K562 (cell line): ENCODE data around the gene MRPL38. TPM values are rescaled to one million over a fixed set of nuclear protein-coding genes. Genes with fewer than 3 reads are reported as not detected.

Experiments used
- ATAC-seq: fragments of 200-7000 bp; cut with Tn5 transposase; 3 replicates; pipeline ENCODE4 v1.9.1; 2020; ENCODE audit warnings: moderate library complexity
- BruUV-seq: library from RNA; stranded (reverse); fragments of 400-500 nt; replicated peaks from 2 replicates; lab custom pipeline; 2021; lab: Mats Ljungman, UMichigan
- CTCF ChIA-PET: fragments of 300-600 bp; formaldehyde crosslinking; extraction: SDS; loops from one replicate; lab custom pipeline; 2021; ENCODE audit warnings: low intra/inter-chr PET ratio; lab: Yijun Ruan, JAX
- POLR2A ChIA-PET: fragments of 300-600, 350-650 bp; sonication (Branson Sonifier 250); formaldehyde crosslinking; extraction: SDS; loops from one replicate; lab custom pipeline; 2021; ENCODE audit warnings: antibody characterized with exemption, inconsistent platforms; lab: Yijun Ruan, JAX
- DNase-seq, 4 experiments: peaks; one replicate each; pipeline versions ENCODE4 v3.0.0 to v3.0.0-alpha.2; 2011 to 2018; ENCODE audit warnings: low spot score in 3 of 4, mixed read lengths in 3 of 4; ENCODE audit errors: extremely low read depth in 1 of 4
- FAIRE-seq: peaks from 2 replicates; lab custom pipeline; 2011; peaks lifted over from hg19 to GRCh38; lab: Jason Lieb, UNC
- H2AFZ ChIP-seq: 2 replicates; pipeline ENCODE4 v1.6.0; 2011; ENCODE audit warnings: low read depth, low read length, control low read depth, inconsistent platforms
- H3K27ac ChIP-seq: fragments of 200-600 bp; 3 replicates; pipeline ENCODE4 v1.8.0; 2011; ENCODE audit warnings: low read depth, mild to moderate bottlenecking, control low read depth, inconsistent platforms, low read length, moderate library complexity, mixed read lengths; ENCODE audit errors: extremely low read depth
- H3K27me3 ChIP-seq, 2 experiments: fragments of 300-600 bp in 1 of 2; 2 replicates in 1 of 2; 3 replicates in 1 of 2; pipeline versions ENCODE4 v1.6.0 to v1.8.0; 2011; ENCODE audit warnings: inconsistent platforms in 2 of 2, low read length in 2 of 2, mild to moderate bottlenecking in 1 of 2, mixed read lengths in 1 of 2, moderate library complexity in 1 of 2; ENCODE audit not compliant: control insufficient read depth in 2 of 2, insufficient read depth in 2 of 2
- H3K36me3 ChIP-seq: fragments of 300-600 bp; 3 replicates; pipeline ENCODE4 v1.8.0; 2011; ENCODE audit warnings: mild to moderate bottlenecking, low read length, inconsistent platforms; ENCODE audit not compliant: control insufficient read depth, insufficient read depth
- H3K4me1 ChIP-seq, 2 experiments: fragments of 200-600 bp in 1 of 2; replicated peaks in 1 of 2; 2 replicates in 1 of 2; 3 replicates in 1 of 2; pipeline versions ENCODE4 v1.5.1 to v1.8.0; 2011; ENCODE audit warnings: inconsistent platforms in 2 of 2, low read length in 2 of 2, mild to moderate bottlenecking in 1 of 2, mixed read lengths in 1 of 2, moderate library complexity in 1 of 2; ENCODE audit not compliant: control insufficient read depth in 2 of 2, insufficient read depth in 2 of 2
- H3K4me2 ChIP-seq: 2 replicates; pipeline ENCODE4 v1.6.1; 2011; ENCODE audit warnings: low read length, control low read depth, inconsistent platforms, mixed read lengths; ENCODE audit not compliant: insufficient read depth
- H3K4me3 ChIP-seq: fragments of 200-600 bp; sonication (generic), shearing (Covaris generic); 2 replicates; pipeline ENCODE4 v1.5.1; 2016; ENCODE audit warnings: control low read depth, inconsistent platforms
- H3K79me2 ChIP-seq: fragments of 200-600 bp; 3 replicates; pipeline ENCODE4 v1.8.0; 2011; ENCODE audit warnings: low read length, inconsistent platforms; ENCODE audit not compliant: control insufficient read depth, insufficient read depth
- H3K9ac ChIP-seq, 2 experiments: 2 replicates each; pipeline versions ENCODE4 v1.6.0 to v1.6.1; 2011; ENCODE audit warnings: low read depth in 2 of 2, low read length in 2 of 2, control low read depth in 1 of 2, inconsistent platforms in 1 of 2, mild to moderate bottlenecking in 1 of 2, mixed read lengths in 1 of 2; ENCODE audit not compliant: insufficient read depth in 1 of 2
- H3K9me1 ChIP-seq: one replicate; pipeline ENCODE4 v1.6.0; 2011; ENCODE audit warnings: inconsistent platforms, mild to moderate bottlenecking, low read length, moderate library complexity; ENCODE audit not compliant: control insufficient read depth, insufficient read depth
- H3K9me3 ChIP-seq: replicated peaks from 2 replicates; pipeline ENCODE4 v1.5.1; 2011; ENCODE audit warnings: low read depth, low read length, inconsistent platforms; ENCODE audit not compliant: control insufficient read depth, insufficient read depth
- H4K20me1 ChIP-seq: replicated peaks from 2 replicates; pipeline ENCODE4 v1.6.1; 2011; ENCODE audit warnings: low read length, inconsistent platforms, mixed read lengths; ENCODE audit not compliant: control insufficient read depth, insufficient read depth
- CEBPB ChIP-seq: fragments of 450-650 bp; IDR thresholded peaks from 2 replicates; pipeline ENCODE4 v1.6.1; 2016; ENCODE audit warnings: missing genetic modification characterization, missing compliant biosample characterization
- KDM1A ChIP-seq, 2 experiments: fragments of 450-650 bp; IDR thresholded peaks; 2 replicates each; pipeline ENCODE4 v1.6.1; 2016; ENCODE audit warnings: mild to moderate bottlenecking in 2 of 2
- NR4A1 ChIP-seq, 2 experiments: fragments of 250-450 bp in 1 of 2; fragments of 450-650 bp in 1 of 2; sonication (Bioruptor Pico) in 1 of 2; IDR thresholded peaks; 2 replicates each; pipeline versions ENCODE4 v1.4.0 to v1.6.1; 2016 to 2020; ENCODE audit warnings: mild to moderate bottlenecking in 2 of 2, missing compliant biosample characterization in 1 of 2, missing genetic modification characterization in 1 of 2, moderate library complexity in 1 of 2
- POLR2AphosphoS5 ChIP-seq: IDR thresholded peaks from 2 replicates; pipeline ENCODE4 v1.6.1; 2011; ENCODE audit warnings: mild to moderate bottlenecking, low read depth, low read length, moderate library complexity; ENCODE audit not compliant: control insufficient read depth, insufficient read depth
- RNF2 ChIP-seq: sonication (generic); IDR thresholded peaks from 2 replicates; pipeline ENCODE4 v1.6.1; 2016
- SRSF7 ChIP-seq: fragments of 200-400 bp; formaldehyde crosslinking; optimal IDR thresholded peaks from 2 replicates; pipeline ENCODE3; 2017; ENCODE audit warnings: mild to moderate bottlenecking, low read depth, low read length
- TCFL5 ChIP-seq: fragments of 250-450 bp; sonication (Bioruptor Pico); conservative IDR thresholded peaks from 2 replicates; pipeline ENCODE4 v1.6.1; 2021; ENCODE audit warnings: mild to moderate bottlenecking, moderate library complexity, matching md5 sums
- TEAD2 ChIP-seq: fragments of 450-650 bp; IDR thresholded peaks from 2 replicates; pipeline ENCODE4 v1.6.1; 2016; ENCODE audit warnings: missing genetic modification characterization, control low read depth, missing compliant biosample characterization
- THRAP3 ChIP-seq: fragments of 450-650 bp; IDR thresholded peaks from 2 replicates; pipeline ENCODE4 v1.6.1; 2016; ENCODE audit warnings: mild to moderate bottlenecking, inconsistent platforms, borderline replicate concordance
- WGBS: fragments of 100-300 bp; shearing (Covaris generic); methylation state at CpG from one replicate; pipeline ENCODE4 v1.1.6; 2016; ENCODE audit warnings: low coverage, mixed read lengths; ENCODE audit not compliant: insufficient coverage; ENCODE audit errors: missing lambda C conversion rate; 5-methylcytosine and 5-hydroxymethylcytosine counted together
- in situ Hi-C: fragments of 300-500 bp; cut with MboI; formaldehyde crosslinking; loops from 4 replicates; pipeline ENCODE4 v1.15.0; 2018; ENCODE audit warnings: inconsistent platforms, mixed read lengths
- intact Hi-C: fragments of 100-400 bp; cut with micrococcal nuclease; formaldehyde crosslinking; loops from 2 replicates; pipeline ENCODE4 v1.14.2; 2022
- polyA plus RNA-seq, 8 experiments: library from polyadenylated mRNA; depleted of rRNA in 4 of 8; stranded (reverse) in 5 of 8; unstranded in 3 of 8; fragments of >200 nt; fragmentation: Nextera tagmentation in 2 of 8; fragmentation: Illumina TruSeq in 1 of 8; extraction: Ambion mirVana in 2 of 8; extraction: Trizol in 1 of 8; gene quantifications; 2 replicates each; pipeline versions ENCODE4 v1.2.1 to v1.2.3, GENCODE V29; 2011 to 2014; ENCODE audit warnings: inconsistent platforms in 1 of 8, missing spikeins in 1 of 8
- total RNA-seq, 7 experiments: library from RNA; depleted of rRNA in 6 of 7; stranded (reverse); fragments of >200 nt in 6 of 7; fragmentation: Illumina TruSeq in 2 of 7; extraction: Trizol in 2 of 7; gene quantifications; 2 replicates each; pipeline versions ENCODE4 v1.2.1 to v1.2.3, GENCODE V29; 2011 to 2021; ENCODE audit warnings: low replicate concordance in 1 of 7
- TF ChIP-seq, protein P1 (sequence below): sonication (generic); formaldehyde crosslinking; IDR thresholded peaks from 2 replicates; pipeline ENCODE4 v1.8.0; 2022; ENCODE audit warnings: missing genetic modification reagents, mild to moderate bottlenecking, moderate library complexity, borderline replicate concordance
- TF ChIP-seq, protein P2 (sequence below): fragments of 450-650 bp; conservative IDR thresholded peaks from 2 replicates; pipeline ENCODE4 v1.6.1; 2016; ENCODE audit warnings: missing genetic modification characterization, low read depth, mild to moderate bottlenecking, missing compliant biosample characterization, moderate library complexity
- TF ChIP-seq, protein P3 (sequence below): fragments of 450-650 bp; IDR thresholded peaks from 2 replicates; pipeline ENCODE4 v1.6.1; 2016; ENCODE audit warnings: mild to moderate bottlenecking
- TF ChIP-seq, protein P4 (sequence below): IDR thresholded peaks from 2 replicates; pipeline ENCODE4 v1.6.1; 2014; ENCODE audit warnings: antibody characterized with exemption
- TF ChIP-seq, protein P5 (sequence below): fragments of 250-450 bp; sonication (Bioruptor Pico); IDR thresholded peaks from 2 replicates; pipeline ENCODE4 v1.5.0; 2021
- TF ChIP-seq, protein P6 (sequence below): fragments of 250-450 bp; sonication (Bioruptor Pico); IDR thresholded peaks from 2 replicates; pipeline ENCODE4 v1.5.0; 2021

Gene MRPL38
- total and polyA plus RNA-seq, 9 of the 15 experiments (the other 6 are each of a cell fraction or from before 2014, with no cell fraction given): 4.5 to 154 (median 48.5) TPM

DNA sequence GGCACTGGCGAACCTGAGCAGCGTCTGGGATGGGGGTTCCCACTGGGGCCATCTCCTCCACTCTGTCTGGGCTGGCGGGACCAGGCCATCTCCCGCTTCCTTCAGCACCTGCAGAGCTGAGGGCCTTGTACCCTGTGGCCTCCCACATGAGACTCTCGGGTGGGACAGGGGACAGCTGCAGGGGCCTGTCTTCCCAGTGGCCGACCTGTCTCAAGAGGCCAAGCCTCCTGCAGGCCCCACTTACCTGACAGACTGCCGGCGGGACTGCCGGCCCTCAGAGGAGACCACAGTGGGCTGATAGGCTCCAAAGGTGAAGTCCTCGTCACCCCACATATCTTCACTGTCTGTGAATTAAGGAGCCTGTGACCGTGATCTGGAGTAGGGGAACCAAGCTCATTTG lies 20.4 kb upstream of the MRPL38 start:
- no peaks in the 10 kb centered on the region for H3K79me2 ChIP-seq
- CTCF ChIA-PET: no interaction called here
- no peaks in the 10 kb centered on the region for H3K9me3 ChIP-seq
- no peak overlapping the region for H2AFZ ChIP-seq
- POLR2A ChIA-PET: interaction anchor here (0.6 to 0.8 kb wide), 3 partner anchors 8 to 386 kb away, joined by 3 to 6 read pairs (median 3); no protein-coding TSS in a partner anchor
- H3K9ac ChIP-seq: peak overlapping the region in 1 of 2 experiments; percentile 57; a peak in 1 of 4 replicates
- in situ Hi-C loops: no loop called here
- H3K36me3 ChIP-seq: peaks cover 5% of the 10 kb centered on the region; the same call in 1 of the 3 replicates
- H3K27me3 ChIP-seq: no peaks in the 10 kb centered on the region
- WGBS: 66% methylated on average over 11 of the region's 11 CpGs
- ATAC-seq (no peak), FAIRE-seq (no peak), DNase-seq (no peak)
- H3K4me2 ChIP-seq: no peak overlapping the region
- H3K9me1 ChIP-seq: peaks cover 5% of the 10 kb centered on the region
- H4K20me1 ChIP-seq: no peaks in the 10 kb centered on the region
- H3K4me3 ChIP-seq: no peak overlapping the region
- intact Hi-C loops: no loop called here
- H3K27ac ChIP-seq: no peak overlapping the region
- peaks cover 0 to 18% of the 10 kb centered on the region in 2 experiments; a peak in 2 of 5 replicates for H3K4me1 ChIP-seq
- BruUV-seq: no TSS peak
- TF ChIP-seq CEBPB (tag) (no peak), THRAP3 (no peak), TCFL5 (CRISPR knock-in tag) (no peak), POLR2AphosphoS5 (no peak), NR4A1 (CRISPR knock-in tag; IDR thresholded peaks at IDR 0.05) (no peak), NR4A1 (tag; IDR thresholded peaks at IDR 0.05) (no peak), RNF2 (no peak), SRSF7 (no peak), KDM1A (IDR thresholded peaks at IDR 0.05) (no peak), TEAD2 (no peak)
- TF ChIP-seq, protein P1, sequence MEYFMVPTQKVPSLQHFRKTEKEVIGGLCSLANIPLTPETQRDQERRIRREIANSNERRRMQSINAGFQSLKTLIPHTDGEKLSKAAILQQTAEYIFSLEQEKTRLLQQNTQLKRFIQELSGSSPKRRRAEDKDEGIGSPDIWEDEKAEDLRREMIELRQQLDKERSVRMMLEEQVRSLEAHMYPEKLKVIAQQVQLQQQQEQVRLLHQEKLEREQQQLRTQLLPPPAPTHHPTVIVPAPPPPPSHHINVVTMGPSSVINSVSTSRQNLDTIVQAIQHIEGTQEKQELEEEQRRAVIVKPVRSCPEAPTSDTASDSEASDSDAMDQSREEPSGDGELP (CRISPR knock-in tag): no peak
- TF ChIP-seq, protein P2, sequence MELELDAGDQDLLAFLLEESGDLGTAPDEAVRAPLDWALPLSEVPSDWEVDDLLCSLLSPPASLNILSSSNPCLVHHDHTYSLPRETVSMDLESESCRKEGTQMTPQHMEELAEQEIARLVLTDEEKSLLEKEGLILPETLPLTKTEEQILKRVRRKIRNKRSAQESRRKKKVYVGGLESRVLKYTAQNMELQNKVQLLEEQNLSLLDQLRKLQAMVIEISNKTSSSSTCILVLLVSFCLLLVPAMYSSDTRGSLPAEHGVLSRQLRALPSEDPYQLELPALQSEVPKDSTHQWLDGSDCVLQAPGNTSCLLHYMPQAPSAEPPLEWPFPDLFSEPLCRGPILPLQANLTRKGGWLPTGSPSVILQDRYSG: no peak
- TF ChIP-seq, protein P3, sequence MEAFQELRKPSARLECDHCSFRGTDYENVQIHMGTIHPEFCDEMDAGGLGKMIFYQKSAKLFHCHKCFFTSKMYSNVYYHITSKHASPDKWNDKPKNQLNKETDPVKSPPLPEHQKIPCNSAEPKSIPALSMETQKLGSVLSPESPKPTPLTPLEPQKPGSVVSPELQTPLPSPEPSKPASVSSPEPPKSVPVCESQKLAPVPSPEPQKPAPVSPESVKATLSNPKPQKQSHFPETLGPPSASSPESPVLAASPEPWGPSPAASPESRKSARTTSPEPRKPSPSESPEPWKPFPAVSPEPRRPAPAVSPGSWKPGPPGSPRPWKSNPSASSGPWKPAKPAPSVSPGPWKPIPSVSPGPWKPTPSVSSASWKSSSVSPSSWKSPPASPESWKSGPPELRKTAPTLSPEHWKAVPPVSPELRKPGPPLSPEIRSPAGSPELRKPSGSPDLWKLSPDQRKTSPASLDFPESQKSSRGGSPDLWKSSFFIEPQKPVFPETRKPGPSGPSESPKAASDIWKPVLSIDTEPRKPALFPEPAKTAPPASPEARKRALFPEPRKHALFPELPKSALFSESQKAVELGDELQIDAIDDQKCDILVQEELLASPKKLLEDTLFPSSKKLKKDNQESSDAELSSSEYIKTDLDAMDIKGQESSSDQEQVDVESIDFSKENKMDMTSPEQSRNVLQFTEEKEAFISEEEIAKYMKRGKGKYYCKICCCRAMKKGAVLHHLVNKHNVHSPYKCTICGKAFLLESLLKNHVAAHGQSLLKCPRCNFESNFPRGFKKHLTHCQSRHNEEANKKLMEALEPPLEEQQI: no peak
- TF ChIP-seq, protein P4, sequence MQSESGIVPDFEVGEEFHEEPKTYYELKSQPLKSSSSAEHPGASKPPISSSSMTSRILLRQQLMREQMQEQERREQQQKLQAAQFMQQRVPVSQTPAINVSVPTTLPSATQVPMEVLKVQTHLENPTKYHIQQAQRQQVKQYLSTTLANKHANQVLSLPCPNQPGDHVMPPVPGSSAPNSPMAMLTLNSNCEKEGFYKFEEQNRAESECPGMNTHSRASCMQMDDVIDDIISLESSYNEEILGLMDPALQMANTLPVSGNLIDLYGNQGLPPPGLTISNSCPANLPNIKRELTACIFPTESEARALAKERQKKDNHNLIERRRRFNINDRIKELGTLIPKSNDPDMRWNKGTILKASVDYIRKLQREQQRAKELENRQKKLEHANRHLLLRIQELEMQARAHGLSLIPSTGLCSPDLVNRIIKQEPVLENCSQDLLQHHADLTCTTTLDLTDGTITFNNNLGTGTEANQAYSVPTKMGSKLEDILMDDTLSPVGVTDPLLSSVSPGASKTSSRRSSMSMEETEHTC: no peak
- TF ChIP-seq, protein P5, sequence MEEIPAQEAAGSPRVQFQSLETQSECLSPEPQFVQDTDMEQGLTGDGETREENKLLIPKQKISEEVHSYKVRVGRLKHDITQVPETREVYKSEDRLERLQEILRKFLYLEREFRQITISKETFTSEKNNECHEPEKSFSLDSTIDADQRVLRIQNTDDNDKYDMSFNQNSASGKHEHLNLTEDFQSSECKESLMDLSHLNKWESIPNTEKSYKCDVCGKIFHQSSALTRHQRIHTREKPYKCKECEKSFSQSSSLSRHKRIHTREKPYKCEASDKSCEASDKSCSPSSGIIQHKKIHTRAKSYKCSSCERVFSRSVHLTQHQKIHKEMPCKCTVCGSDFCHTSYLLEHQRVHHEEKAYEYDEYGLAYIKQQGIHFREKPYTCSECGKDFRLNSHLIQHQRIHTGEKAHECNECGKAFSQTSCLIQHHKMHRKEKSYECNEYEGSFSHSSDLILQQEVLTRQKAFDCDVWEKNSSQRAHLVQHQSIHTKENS (CRISPR knock-in tag): no peak
- TF ChIP-seq, protein P6, sequence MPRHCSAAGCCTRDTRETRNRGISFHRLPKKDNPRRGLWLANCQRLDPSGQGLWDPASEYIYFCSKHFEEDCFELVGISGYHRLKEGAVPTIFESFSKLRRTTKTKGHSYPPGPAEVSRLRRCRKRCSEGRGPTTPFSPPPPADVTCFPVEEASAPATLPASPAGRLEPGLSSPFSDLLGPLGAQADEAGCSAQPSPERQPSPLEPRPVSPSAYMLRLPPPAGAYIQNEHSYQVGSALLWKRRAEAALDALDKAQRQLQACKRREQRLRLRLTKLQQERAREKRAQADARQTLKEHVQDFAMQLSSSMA (CRISPR knock-in tag): no peak
